HG02938 (cell line): ENCODE measurements around the gene ECD.
"Not testable (repeated sequence)": the region's sequence is repeated elsewhere in the genome, so short reads cannot be mapped to it uniquely, and the experiment has no call there.

Experiments
- ATAC-seq: cut with Tn5 transposase; IDR thresholded peaks from one replicate; pipeline ENCODE4 v1.9.1; 2021; ENCODE audit warnings: mild to moderate bottlenecking, moderate library complexity; ENCODE audit not compliant: unreplicated experiment

Gene ECD

DNA sequence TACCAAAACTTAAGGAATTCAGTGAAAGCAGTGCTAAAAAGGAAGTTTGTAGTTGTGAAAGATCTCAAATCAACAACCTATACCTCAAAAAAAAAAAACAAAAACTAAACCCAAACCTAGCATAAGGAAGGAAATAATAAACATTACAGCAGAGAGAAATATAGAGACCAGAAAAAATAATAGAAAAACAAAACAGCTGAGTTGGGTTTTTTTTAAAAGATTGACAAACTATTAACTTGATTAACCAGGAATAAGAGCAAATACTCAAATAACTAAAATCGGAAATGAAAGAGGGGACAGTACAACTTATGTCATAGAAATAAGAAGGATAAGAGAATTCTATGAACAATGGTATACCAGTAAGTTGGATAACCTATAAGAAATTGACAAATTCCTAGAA, 6.7 kb downstream of the ECD start:
- ATAC-seq: no peak

DNA sequence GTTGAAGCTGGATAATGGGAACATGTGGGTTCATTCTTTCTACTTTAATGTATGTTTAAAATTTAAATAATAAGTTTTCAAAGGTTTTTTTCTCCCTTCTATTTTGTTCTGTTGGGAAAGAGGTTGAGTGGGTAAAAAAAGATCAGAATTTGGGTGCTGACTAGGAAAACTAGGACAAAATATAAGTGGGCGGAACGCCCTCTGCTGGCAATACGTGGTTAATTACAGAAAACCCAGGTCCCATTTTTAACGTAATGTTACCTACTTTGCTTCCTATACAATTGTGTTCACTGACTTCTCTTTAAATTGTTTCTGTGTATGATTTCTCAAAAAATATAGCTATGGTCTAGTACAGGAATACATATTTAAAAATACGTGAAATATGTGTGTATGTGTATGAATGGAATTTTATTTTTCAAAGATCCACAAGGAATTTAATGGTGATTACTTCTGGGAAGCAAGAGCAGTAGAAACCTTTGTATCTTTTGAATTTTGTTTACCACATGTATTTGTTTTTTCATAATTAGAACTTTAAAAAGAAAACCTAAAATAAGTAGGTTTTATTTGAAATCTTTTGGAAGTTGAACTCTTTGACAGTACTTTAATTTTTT, 8.7 kb downstream of the ECD start:
- ATAC-seq: no peak

DNA sequence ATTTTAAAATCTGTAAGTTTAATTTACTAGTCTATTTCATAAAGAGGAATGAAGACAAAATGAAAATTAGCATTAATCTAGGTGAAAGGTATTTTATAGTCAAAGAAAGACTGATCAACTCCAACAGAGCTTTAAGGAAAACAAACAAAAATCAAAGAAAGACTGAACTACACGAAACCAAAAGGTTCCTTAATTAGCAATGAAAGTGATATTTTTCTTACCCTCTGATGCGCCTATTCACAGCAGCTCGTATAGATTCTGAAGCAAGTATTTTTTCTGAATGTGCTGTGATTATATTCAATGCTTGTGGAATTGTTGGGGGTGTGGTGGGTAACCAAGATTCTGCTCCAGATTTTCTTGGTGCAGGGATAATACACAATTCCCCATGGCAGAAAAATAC, 11.8 kb downstream of the ECD start:
- ATAC-seq: no peak

- ATAC-seq: no peak
Measured at GRCh38 chr10:73152009-73152408, 15.8 kb downstream of the ECD start.

GRCh38 chr10:73150633-73151413, 17.0 kb downstream of the ECD start:
- not testable (repeated sequence) for ATAC-seq

GRCh38 chr10:73141603-73142002, 26.2 kb downstream of the ECD start:
- ATAC-seq: no peak

- no peak for ATAC-seq
Measured at GRCh38 chr10:73139251-73139650, 28.6 kb downstream of the ECD start.

DNA sequence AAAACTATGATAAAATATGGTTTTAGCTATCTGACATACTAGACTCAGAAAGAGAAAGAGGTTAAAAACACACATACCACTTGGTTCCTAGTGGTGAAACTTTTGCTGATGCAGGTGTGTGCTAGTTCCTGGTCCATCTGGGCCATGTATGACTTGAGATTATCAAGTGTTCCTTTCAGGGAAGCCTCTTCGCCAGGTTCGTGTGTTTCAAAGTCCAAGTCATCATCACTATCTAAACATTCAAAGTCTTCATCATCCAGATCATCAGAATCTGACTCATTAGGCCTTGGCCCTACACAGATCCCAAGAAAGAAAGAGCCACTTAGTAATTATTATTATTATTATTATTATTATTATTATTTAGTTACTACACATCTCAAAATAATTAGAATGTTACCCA, 31.2 kb downstream of the ECD start:
- no peak for ATAC-seq

DNA sequence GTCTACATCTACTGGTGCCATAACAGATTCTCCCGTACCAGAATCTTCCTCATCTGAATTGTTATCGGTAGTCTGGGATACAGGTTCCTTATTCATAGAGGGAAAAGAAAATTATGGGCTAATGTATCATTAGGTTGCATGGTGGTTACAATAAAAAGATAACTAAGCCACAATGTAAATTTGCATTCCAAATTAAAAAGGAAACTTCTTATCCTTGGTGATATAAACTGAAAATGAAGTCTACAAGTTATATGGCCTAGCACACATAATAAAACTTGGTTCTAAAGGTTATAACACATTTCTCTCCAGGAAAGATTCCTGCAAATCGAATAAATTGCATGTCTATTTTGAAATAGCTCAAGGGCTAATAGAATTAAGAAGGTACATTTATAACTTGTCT, 33.1 kb downstream of the ECD start:
- ATAC-seq: no peak

GRCh38 chr10:73131913-73132686, 35.7 kb downstream of the ECD start:
- ATAC-seq: no peak

- no peak for ATAC-seq
Measured at GRCh38 chr10:73131301-73131700, 36.5 kb downstream of the ECD start.

- no peak for ATAC-seq
Measured at GRCh38 chr10:73126343-73126742, 41.5 kb downstream of the ECD start.

- no peak for ATAC-seq
Measured at GRCh38 chr10:73119952-73120351, 47.9 kb downstream of the ECD start.

DNA sequence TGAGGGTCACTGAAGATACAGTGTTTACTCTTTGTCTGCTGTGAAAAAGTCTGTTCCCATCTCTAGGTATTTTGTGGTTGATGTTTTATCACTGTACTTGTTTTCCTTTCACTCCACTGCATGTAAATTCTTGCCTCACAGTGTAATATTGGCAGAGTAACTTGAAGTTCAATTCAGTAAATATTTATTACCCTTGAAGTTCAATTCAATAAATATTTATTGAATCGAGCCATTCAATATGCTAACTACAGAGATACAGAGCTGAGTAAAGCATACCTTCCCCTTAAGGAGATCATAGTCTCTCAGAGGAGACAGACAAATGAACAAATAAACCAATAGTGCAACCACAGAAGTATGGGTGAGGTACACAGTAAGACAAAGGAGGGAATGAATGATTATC, 48.4 kb downstream of the ECD start:
- no peak for ATAC-seq

DNA sequence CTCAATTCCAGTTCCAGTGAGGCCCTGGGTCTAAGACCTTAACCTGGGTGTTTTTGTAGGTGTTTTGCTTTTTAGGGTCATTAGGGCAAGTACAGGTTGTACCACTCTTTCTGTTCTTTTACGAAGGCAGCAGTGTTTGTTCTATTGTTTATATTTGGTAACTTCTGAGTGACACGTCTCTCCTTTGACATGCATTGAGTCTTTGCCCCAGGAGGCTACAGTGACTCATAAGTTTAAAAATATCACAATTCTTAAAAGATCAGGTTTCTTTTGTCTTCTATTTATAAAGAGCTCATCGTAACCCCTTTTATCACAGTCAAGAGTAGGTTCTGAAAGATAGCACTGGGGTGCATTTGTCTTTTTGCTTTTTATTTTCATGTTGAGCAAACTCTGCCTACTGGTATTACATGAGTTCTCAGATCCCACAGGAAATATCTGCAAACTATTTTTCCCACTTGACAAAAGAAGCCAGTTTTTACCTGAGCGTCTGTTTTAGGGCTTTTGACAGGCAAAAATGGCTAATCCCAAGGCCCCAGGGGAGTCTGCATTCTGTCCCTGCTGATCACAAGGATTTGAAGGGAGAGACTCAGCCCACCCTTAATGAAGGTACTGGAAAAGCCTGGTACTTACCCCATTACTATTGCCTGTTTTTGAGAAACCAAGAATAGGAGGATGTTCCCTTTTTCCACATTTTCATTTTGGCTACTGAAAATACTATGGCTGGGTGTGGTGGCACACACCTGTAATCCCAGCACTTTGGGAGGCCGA, 49.6 kb downstream of the ECD start:
- ATAC-seq: peak; percentile 71

GRCh38 chr10:73116017-73116416, 51.8 kb downstream of the ECD start:
- ATAC-seq: no peak

DNA sequence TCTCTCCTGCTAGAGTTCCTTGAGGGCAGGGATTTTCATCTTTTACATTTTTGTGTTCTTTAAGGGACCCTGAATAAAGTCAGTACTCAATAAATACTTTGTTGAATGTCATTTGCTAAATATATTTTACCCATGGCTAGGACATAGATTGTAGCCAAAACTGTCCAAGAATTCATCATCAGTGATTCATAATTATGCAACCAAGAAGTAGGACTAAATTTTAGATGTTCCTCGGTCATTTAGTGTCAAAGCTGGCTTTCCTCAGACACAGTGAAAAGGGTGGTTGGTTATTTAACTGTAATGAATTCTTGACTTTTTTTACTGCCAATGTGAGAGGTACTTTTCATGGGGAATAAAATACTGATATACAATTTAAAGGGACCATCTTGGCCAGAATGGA, 54.3 kb downstream of the ECD start:
- ATAC-seq: no peak

DNA sequence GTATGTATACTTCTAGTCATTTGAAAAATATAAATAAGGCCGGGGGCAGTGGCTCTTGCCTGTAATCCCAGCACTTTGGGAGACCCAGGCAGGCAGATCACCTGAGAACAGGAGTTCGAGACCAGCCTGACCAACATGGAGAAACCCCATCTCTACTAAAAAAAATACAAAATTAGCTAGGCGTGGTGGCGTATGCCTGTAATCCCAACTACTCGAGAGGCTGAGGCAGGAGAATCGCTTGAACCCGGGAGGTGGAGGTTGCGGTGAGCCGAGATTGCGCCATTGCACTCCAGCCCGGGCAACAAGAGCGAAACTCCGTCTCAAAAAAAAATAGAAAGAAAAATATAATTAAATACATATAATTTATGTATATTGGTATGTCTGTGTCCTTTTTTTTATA, 55.8 kb downstream of the ECD start:
- ATAC-seq: not testable (repeated sequence)

DNA sequence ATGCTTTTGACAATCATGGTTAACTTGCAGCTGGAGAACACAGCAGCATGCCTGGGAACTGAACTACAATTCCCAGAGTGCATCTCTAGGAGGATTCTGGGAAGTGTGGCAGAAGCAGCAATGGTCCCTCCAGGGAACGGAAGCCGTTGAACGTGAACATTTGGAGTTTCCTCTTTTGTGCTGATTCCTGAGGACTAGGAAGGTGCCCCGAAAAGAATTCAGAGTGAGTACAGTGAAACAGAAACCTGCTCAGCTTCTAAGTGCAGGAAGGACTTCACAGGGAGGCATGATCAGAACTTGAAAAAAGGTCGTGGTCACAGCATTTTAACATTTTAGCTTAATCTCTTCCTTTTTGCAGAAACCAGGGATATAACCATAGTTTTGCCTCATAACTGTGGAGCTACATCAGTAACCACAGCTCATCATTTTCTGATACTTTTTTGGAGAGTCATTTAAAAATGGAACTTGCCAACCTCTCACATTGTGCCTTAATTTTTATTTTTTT, 57.4 kb downstream of the ECD start, which contains the start of gene NUDT13:
TSS of gene NUDT13 (plus strand) at position 111 of the 505 bp plus-strand sequence. CDS start 3,911 bp downstream, outside the sequence.
- peak; percentile 62 for ATAC-seq

DNA sequence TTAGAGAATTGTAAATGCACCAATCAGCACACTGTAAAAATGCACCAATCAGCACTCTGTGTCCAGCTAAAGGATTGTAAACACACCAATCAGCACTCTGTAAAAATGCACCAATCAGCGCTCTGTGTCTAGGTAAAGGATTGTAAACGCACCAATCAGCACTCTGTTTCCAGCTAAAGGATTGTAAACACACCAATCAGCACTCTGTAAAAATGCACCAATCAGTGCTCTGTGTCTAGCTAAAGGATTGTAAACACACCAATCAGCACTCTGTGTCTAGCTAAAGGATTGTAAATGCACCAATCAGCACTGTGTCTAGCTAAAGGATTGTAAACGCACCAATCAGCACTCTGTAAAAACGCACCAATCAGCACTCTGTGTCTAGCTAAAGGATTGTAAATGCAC, 58.6 kb downstream of the ECD start:
- ATAC-seq: not testable (repeated sequence)

- no peak for ATAC-seq
Measured at GRCh38 chr10:73106301-73106700, 61.5 kb downstream of the ECD start.
